Neural cell (in vitro differentiated cells): ENCODE measurements around the gene ITPK1.

Experiments
- EZH2 ChIP-seq: fragments of 200-600, 300-800 bp; shearing (Covaris generic), sonication (generic); IDR thresholded peaks from 2 replicates; pipeline ENCODE4 v1.6.1; 2014; ENCODE audit warnings: antibody characterized with exemption, low read length, borderline replicate concordance, mild to moderate bottlenecking; ENCODE audit not compliant: insufficient read depth, poor library complexity, severe bottlenecking
- POLR2AphosphoS5 ChIP-seq: IDR thresholded peaks from 2 replicates; pipeline ENCODE4 v1.6.1; 2012
- RAD21 ChIP-seq: fragments of 450-650 bp; conservative IDR thresholded peaks from 2 replicates; pipeline ENCODE4 v1.6.1; 2014; ENCODE audit warnings: antibody characterized with exemption, mild to moderate bottlenecking, moderate library complexity
- TAF1 ChIP-seq: IDR thresholded peaks from 2 replicates; pipeline ENCODE4 v1.6.1; 2012; ENCODE audit warnings: low read depth
- TF ChIP-seq, protein P1 (sequence below): fragments of 450-650 bp; IDR thresholded peaks from 2 replicates; pipeline ENCODE4 v1.5.1; 2014; ENCODE audit warnings: antibody characterized with exemption, mild to moderate bottlenecking, moderate library complexity; ENCODE audit not compliant: poor library complexity, severe bottlenecking

DNA sequence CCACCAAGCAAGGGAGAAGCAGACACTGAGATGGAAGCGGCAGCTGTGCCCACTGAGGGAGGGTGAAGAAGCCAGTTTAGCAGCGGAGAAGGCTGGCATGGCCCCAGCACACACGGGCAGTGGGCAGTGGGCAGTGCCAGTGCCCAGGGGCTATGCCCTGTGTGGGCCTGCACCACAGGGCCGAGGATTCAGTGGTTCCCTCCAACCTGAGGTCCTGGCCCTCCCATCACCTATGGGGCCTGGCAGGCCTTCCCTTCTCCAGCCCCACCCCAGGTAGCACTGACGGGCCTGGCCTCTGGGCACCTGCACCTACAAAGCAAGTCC is 81.1 kb downstream of the ITPK1 start:
- TF ChIP-seq, protein P1, sequence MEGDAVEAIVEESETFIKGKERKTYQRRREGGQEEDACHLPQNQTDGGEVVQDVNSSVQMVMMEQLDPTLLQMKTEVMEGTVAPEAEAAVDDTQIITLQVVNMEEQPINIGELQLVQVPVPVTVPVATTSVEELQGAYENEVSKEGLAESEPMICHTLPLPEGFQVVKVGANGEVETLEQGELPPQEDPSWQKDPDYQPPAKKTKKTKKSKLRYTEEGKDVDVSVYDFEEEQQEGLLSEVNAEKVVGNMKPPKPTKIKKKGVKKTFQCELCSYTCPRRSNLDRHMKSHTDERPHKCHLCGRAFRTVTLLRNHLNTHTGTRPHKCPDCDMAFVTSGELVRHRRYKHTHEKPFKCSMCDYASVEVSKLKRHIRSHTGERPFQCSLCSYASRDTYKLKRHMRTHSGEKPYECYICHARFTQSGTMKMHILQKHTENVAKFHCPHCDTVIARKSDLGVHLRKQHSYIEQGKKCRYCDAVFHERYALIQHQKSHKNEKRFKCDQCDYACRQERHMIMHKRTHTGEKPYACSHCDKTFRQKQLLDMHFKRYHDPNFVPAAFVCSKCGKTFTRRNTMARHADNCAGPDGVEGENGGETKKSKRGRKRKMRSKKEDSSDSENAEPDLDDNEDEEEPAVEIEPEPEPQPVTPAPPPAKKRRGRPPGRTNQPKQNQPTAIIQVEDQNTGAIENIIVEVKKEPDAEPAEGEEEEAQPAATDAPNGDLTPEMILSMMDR: no peak
- TF ChIP-seq EZH2: no peak
- TF ChIP-seq POLR2AphosphoS5: no peak
- no peak for TF ChIP-seq RAD21
- no peak for TF ChIP-seq TAF1
